IPS-20b (cell line): Measurements from ENCODE around the gene PSTPIP1.

ENCODE experiments used
- H3K27ac ChIP-seq: one replicate; pipeline ENCODE4 v1.5.1; 2013; ENCODE audit warnings: low read length
- H3K27me3 ChIP-seq: 2 replicates; pipeline ENCODE4 v1.6.1; 2013; ENCODE audit warnings: mild to moderate bottlenecking, low read length, inconsistent platforms; ENCODE audit not compliant: insufficient read depth
- H3K36me3 ChIP-seq: 2 replicates; pipeline ENCODE4 v1.6.1; 2013; ENCODE audit warnings: low read depth, mild to moderate bottlenecking, inconsistent platforms, low read length, moderate library complexity; ENCODE audit not compliant: insufficient read depth
- H3K4me1 ChIP-seq: 2 replicates; pipeline ENCODE4 v1.6.1; 2013; ENCODE audit warnings: mild to moderate bottlenecking, control low read depth, inconsistent platforms, low read length, moderate library complexity; ENCODE audit not compliant: insufficient read depth
- H3K4me3 ChIP-seq: 2 replicates; pipeline ENCODE4 v1.5.1; 2013; ENCODE audit warnings: mild to moderate bottlenecking, low read length, inconsistent platforms
- H3K9ac ChIP-seq: 2 replicates; pipeline ENCODE4 v1.6.1; 2013; ENCODE audit warnings: low read depth, mild to moderate bottlenecking, inconsistent platforms, low read length, moderate library complexity
- H3K9me3 ChIP-seq: 2 replicates; pipeline ENCODE4 v1.6.1; 2013; ENCODE audit warnings: mild to moderate bottlenecking, low read depth, low read length, inconsistent platforms; ENCODE audit not compliant: insufficient read depth

The PSTPIP1 gene

DNA sequence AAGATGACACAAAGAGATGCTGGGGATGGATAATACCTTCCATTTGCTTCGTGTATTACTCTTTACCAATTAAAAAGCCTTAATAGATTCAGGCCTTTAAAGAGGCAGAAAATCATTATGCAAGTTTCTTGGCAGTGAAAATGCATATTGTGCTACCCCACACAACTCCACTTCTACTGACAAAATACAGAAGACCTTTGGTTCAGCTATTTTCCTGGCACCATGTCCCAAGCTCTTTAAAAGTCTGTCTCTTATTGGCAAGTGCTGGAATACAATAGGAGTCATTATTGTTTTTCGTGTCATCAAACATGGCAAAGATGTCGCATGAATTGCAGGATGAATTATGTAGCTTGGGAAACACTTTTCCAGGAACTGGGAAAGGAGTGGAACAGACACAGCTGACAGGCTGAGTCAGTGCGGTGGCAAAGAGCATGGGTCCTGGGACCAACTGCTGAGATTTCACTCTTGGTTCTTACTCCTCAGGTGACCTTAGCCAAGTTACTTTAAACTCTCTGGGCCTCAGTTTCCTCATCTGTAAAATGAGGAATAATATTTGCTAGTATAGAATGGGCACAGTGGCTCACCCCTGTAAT lies 81.5 kb downstream of the PSTPIP1 start:
- no peak overlapping the region for H3K4me3 ChIP-seq
- no peak overlapping the region for H3K27ac ChIP-seq
- H3K36me3 ChIP-seq = no peaks in the 10 kb centered on the region
- no peaks in the 10 kb centered on the region for H3K27me3 ChIP-seq
- no peaks in the 10 kb centered on the region for H3K4me1 ChIP-seq
- no peak overlapping the region for H3K9ac ChIP-seq
- no peaks in the 10 kb centered on the region for H3K9me3 ChIP-seq

DNA sequence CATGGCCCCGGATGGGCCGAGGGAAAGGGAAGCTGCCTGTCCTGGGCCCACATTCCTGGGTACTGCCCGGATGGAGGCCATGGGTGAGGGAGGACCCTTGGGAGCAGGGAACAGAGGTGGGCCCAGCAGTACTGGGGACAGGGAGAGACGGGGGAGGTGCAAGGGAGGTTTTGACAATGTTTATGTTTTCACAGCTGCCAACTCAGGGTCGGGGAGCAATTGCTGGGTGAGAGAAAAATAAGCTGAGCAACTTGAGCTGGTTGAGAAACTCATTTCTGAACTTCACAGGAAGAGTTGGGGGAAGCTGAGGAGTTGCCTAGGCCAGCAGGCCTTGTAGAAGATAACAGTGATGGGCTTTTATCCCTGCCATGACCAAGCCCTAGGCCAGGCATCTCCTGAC lies 87.0 kb downstream of the PSTPIP1 start:
- no peaks in the 10 kb centered on the region for H3K36me3 ChIP-seq
- no peak overlapping the region for H3K27ac ChIP-seq
- no peak overlapping the region for H3K4me3 ChIP-seq
- no peaks in the 10 kb centered on the region; the same call in 1 of the 2 replicates for H3K27me3 ChIP-seq
- H3K9ac ChIP-seq = no peak overlapping the region
- no peaks in the 10 kb centered on the region for H3K9me3 ChIP-seq
- no peaks in the 10 kb centered on the region for H3K4me1 ChIP-seq

DNA sequence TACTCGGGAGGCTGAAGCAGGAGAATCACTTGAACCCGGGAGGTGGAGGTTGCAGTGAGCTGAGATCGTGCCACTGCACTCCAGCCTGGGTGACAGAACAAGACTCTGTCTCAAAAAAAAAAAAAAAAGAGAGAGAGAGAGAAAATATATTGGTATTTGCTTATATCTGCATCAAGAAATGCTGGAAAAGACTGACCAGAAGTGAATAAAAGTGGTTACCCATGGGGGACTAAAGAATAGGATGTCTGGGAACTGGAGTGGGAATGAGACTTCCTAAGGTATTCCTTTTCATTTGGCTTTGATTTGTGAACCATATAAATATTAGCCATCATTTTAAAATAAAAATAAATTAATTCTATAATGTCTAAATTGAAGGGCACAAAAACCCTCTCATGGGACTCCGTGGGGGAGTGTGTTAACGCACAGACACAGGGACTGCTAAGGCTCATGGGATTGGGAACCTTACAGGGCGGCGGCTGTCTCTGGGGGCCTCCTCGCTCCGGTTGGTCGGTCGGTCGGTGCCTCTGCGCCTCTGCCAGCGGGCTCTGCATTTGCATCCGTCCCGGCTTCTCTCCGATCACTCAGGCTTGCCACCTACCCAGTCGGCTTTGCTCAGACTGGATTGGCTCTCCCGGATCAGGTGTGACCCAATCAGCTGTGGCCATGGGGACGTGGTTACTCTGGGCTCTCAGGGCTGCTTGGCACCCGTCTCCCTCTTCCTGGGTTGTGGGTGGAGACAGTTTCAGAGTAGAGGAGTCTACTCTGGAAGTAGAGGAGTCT lies 88.6 kb downstream of the PSTPIP1 start:
- Histone ChIP-seq H3K36me3 (no peaks in the 10 kb centered on the region), H3K9ac (no peak overlapping the region), H3K4me3 (peak overlapping the region; percentile 37), H3K27ac (no peak overlapping the region), H3K9me3 (no peaks in the 10 kb centered on the region), H3K4me1 (no peaks in the 10 kb centered on the region), H3K27me3 (no peaks in the 10 kb centered on the region; the same call in 1 of the 2 replicates)

DNA sequence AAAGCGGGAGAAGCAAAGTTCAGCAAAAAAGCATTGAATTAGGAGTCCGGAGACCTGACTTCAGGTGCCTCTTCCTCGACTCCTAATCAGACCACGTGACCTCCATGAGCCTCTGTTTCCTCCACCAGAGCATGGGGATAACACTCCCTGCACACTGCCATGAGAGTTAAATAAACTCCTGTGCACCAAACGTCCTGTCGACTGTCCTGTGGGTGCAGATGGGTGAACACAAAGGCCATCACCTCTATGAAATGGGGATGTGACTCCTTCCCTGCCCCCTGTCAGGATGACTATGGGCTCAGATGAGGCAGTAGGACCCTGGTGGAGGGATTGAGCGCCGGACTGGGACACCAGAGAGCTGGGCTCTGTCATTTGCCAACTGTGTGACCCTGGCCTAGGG lies 89.5 kb downstream of the PSTPIP1 start:
- Histone ChIP-seq H3K27ac (no peak overlapping the region), H3K27me3 (no peaks in the 10 kb centered on the region; the same call in 1 of the 2 replicates), H3K9me3 (no peaks in the 10 kb centered on the region), H3K9ac (no peak overlapping the region), H3K4me1 (no peaks in the 10 kb centered on the region), H3K36me3 (no peaks in the 10 kb centered on the region), H3K4me3 (no peak overlapping the region)

GRCh38 chr15:77085297-77085696 lies 90.4 kb downstream of the PSTPIP1 start:
- no peaks in the 10 kb centered on the region for H3K4me1 ChIP-seq
- H3K27ac ChIP-seq = no peak overlapping the region
- H3K36me3 ChIP-seq = no peaks in the 10 kb centered on the region
- no peaks in the 10 kb centered on the region for H3K9me3 ChIP-seq
- H3K4me3 ChIP-seq = no peak overlapping the region
- H3K9ac ChIP-seq = no peak overlapping the region
- H3K27me3 ChIP-seq = no peaks in the 10 kb centered on the region; the same call in 1 of the 2 replicates
